ENCODE data around the gene MYO7B.

MYO7B gene

DNA sequence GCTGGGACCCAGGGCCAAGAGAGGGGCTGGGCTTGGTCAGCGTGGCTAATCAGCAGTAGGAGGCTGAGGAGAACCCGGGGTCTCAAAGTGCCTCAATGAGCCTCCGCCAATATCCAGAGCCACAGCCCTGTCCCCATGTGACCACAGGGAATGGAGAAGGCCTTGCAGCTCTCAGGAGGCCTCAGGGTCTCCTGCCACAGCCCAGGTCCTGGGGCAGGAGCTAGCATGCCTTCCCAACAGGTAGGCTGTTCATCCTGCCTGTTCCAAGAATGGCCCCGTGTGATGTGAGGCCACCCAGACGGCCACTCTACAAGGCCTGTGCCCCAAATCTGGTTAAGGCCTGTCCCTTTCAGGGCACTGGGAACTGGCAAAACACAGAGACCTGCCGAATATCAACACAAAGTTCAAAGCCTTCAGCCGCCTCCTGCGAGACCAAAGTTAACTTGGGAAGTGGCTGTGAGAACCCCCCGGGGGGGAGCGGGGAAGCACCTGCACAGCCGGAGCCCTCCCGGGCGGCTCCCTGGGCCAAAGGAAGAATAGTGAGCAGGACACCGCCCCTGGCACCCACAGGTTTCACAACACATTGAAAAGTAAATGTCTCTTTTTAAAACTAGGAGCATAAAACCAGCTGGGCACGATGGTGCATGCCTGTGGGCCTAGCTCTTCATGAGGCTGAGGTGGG, 144.3 kb downstream of the MYO7B start:
- DNase-seq (ENCODE audit: low read depth in 2 of 2): no peak

DNA sequence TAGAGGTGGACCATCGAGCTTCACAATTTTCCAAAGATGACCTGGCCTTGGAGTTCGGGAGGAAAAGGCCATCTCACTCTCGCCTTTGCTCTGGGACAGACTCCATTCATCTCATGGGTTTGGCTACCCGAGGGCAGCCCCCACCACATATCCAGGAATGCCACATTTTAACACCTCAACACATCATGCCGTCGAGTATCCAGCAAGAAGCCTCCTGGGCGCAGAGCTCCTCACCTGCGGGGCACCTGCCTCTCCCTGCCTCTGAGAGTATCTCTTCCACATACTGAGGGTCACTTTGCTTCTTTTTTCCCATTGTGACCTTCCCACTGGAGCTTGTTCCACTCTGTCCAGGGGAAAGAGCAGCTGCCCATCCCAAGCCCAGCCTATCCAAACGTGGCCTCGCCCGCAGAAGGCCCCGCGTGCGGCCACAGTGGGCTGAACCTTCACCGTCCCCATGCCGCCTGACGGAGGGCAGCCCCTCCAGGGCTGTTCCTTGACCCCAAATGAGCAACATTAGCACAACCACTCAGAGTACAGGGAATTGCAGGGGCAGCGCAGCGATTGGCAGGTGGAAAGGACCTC, 145.3 kb downstream of the MYO7B start:
- no peak for DNase-seq (ENCODE audit: low read depth in 2 of 2)

DNA sequence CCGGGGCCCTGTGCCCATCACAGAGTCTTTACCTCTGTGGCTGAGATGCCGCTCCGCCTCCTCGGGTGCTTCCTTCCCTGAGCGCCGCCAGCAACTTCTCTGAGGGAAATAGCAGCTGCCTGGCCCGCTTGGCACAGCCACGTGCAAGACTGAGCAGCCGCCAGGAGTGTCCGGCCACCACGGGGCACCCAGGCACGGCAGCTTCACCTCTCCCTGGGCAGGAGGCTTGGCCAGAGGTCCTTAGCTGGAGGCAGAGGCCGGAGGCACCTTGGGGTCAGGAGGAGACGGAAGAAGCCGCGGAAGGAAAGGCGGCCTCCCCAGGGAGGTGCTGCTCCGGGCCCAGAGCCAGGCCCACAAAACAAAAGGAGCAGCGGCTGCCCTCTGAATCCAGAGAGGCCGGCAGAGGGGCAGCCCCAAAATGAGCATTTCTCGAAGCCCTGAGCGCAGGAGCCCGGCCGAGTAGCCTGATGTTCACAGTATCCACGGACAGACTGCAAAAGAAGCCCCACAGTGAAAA, 145.9 kb downstream of the MYO7B start:
- DNase-seq (ENCODE audit: low read depth in 2 of 2): no peak

DNA sequence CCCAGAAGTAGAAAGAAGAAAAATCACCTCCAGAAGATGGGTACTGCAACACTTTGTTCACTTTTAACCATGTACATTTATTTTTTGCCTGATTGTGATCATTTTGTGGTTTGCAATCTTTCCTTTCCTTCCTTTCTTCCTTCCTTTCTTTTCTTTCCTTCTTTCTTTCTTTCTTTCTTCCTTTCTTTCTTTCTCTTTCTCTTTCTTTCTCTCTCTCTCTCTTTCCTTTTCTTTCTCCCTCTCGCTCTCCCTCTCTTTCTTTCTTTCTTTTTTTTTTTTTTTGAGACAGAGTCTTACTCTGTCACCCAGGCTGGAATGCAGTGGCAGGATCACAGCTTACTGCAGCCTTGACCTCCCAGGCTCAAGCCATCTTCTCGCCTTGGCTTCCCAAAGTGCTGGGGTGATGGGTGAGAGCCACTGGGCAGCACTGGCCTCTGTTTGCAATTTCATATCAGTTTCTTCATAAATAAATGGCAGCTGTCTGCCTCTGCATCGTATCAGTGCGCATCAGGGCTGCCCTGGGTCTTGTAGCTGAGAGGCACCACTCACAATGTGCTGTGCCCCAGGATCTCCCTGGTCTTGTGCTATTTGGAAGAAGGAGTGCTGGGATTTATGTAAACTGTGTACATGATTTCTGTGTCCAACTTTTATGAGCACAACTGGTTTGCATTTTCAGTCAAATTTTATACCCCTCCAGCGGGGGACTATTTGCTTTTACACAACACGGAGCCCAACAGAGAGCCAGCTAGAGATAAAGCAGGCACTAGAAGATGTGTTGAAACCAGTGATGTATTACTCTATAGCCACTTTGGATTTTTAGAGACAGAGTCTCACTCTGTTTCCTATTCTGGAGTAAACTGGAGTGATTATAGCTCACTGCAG, 146.7 kb downstream of the MYO7B start:
- DNase-seq (ENCODE audit: low read depth in 2 of 2): no peak

DNA sequence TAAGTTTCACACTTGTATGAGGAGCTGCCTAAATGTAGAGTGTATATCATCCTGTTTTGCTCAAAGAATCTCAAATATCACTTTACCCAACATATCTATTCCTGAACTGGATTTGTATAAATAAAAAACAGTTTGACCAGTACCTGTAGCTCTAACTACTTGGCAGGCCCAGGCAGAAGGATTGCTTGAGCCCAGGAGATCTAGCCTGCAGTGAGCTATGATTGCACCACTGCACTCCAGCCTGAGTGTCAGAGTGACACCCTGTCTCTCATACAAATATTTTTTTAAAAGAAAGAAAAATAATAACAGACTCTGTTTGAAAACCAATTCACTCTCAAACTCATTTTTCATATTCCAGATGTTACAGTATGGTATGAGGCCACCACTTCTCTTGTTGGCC, 147.6 kb downstream of the MYO7B start:
- DNase-seq (ENCODE audit: low read depth in 2 of 2): no peak

DNA sequence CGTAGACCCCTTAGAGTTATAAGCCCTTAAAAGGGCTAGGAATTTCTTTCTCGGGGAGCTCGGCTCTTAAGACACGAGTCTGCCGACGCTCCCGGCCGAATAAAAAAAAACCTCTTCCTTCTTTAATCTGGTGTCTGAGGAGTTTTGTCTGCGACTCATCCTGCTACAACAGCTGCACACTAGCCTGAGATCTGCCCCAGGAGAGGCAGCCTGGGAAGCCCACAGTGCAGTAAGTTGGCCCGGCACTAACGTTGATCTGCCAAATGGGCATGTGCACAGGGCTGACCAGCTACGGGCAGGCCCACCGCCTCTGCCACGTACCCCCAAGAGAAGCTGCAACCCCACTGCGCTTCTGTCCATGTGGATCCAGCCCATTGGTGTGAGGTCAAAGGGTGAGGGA, 148.3 kb downstream of the MYO7B start:
- DNase-seq (ENCODE audit: low read depth in 2 of 2): no peak

DNA sequence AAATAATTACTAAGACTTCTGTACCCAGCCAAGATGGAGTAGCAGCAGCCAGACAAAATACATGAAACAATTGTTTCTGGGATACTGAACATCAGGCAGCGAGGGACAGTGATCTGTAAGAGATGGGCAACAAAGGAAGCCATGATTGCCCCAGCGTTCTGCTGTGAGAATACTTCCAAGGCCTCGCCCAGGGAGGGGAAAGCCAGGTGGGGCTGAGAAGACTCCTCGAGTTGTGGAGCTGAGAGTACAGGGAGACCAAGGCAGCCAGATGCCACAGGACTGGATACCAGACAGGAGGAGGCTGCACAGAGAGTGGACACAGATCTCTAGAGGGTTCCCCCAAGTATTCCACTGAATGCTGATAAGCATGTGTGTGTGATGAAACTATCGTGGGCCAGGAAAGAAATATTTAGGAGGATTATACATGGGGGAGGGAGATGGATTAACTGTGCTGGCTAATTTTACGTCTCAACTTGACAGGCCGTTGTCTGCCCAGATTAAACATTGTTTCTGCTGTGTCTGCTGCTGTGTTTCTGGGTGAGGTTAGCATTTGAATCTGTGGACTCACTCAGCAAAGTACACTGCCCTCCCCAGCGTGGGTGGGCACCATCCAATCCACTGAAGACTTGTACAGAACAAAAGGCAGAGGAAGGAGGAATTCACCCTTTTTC, 150.1 kb downstream of the MYO7B start:
- no peak for DNase-seq (ENCODE audit: low read depth in 2 of 2)

Measured in activated CD8-positive, alpha-beta memory T cell treated with anti-CD3 and anti-CD28 coated beads for 4 hours (primary cell).